Measurements from ENCODE around the gene ITPR3. TPM values are rescaled to one million over a fixed set of nuclear protein-coding genes. Genes with fewer than 3 reads are reported as not detected.

ITPR3 gene
- total RNA-seq, 6 donors from 2014 or later = 95.6 to 179 (median 137) TPM

DNA sequence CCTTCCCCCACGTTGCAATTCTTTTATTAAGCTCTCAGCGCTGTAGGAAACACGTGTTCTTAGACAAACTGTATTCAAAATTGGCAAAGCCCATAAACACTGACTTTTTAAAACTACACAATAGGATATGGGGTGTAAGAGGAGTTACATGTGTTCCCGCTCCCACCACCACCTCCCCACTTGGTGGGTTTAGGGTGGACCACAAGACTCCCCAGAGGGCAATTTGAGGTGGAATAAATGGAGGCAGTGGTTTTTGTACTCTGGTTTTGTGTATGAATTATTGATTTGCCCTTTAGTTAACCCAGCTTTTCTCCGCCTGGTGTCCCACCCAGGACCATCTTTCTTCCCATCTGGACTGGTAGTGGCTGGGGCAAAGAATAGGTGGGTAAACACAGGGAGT lies 86.6 kb downstream of the ITPR3 start:
- H3K27ac ChIP-seq = no peak overlapping the region
- 90 to 96% methylated on average over 5 of the region's 5 CpGs for WGBS, 2 donors
- no peaks in the 10 kb centered on the region for H3K9me3 ChIP-seq
- no peak overlapping the region for H3K4me3 ChIP-seq
- DNase-seq = no peak
- TF ChIP-seq POLR2A (IDR thresholded peaks at IDR 0.05) (no peak), POLR2AphosphoS5 (IDR thresholded peaks at IDR 0.05) (no peak), EP300 (IDR thresholded peaks at IDR 0.05) (no peak)
- TF ChIP-seq, protein P1, sequence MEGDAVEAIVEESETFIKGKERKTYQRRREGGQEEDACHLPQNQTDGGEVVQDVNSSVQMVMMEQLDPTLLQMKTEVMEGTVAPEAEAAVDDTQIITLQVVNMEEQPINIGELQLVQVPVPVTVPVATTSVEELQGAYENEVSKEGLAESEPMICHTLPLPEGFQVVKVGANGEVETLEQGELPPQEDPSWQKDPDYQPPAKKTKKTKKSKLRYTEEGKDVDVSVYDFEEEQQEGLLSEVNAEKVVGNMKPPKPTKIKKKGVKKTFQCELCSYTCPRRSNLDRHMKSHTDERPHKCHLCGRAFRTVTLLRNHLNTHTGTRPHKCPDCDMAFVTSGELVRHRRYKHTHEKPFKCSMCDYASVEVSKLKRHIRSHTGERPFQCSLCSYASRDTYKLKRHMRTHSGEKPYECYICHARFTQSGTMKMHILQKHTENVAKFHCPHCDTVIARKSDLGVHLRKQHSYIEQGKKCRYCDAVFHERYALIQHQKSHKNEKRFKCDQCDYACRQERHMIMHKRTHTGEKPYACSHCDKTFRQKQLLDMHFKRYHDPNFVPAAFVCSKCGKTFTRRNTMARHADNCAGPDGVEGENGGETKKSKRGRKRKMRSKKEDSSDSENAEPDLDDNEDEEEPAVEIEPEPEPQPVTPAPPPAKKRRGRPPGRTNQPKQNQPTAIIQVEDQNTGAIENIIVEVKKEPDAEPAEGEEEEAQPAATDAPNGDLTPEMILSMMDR (IDR thresholded peaks at IDR 0.05) = no peak
- peaks cover 10 to 20% (median 15%) of the 10 kb centered on the region in 4 donors for H3K4me1 ChIP-seq
- ATAC-seq (ENCODE audit: low FRiP score in 2 of 2) = no peak
- H3K36me3 ChIP-seq = peaks cover 0 to 19% (median 7%) of the 10 kb centered on the region in 4 donors
- no peaks in the 10 kb centered on the region for H3K27me3 ChIP-seq

DNA sequence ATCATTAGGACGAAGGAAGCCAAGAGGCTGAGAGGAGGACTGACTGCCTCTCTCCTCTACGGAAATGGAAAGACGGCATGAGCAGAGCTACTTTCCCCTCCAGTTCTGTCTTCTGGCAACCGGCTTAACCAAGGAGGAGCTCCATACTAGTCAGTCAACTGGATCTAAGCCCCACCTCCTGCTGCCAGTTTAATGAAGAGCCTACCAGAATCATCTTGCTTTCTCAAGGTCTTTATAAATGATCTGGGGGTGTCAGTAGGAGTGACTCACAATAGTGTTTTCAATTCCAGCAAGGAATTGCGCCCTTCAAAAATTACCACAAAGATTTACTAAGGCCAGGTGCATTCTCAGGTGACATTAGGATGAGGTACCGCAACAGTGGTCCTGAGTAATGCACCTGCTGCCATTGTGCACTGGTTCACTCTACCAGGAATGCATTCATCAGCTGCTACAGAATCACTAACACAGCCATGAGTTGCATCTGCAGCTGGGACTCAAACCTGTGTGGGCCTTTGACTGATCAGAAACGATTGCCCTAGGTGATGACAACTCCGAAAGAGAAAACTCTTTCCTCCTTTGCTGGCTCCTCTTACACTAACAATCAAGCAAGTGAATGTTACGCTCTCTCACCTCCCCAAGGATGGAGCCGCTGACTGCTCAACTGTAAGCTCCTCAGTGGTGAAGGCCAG lies 87.5 kb downstream of the ITPR3 start:
- no peak for DNase-seq
- no peaks in the 10 kb centered on the region for H3K9me3 ChIP-seq
- H3K4me3 ChIP-seq = no peak overlapping the region
- H3K27ac ChIP-seq = no peak overlapping the region
- H3K4me1 ChIP-seq = peaks cover 10 to 20% (median 15%) of the 10 kb centered on the region in 4 donors
- no peak for ATAC-seq (ENCODE audit: low FRiP score in 2 of 2)
- no peaks in the 10 kb centered on the region for H3K27me3 ChIP-seq
- 89 to 92% methylated on average over 10 of the region's 10 CpGs for WGBS, 2 donors
- peaks cover 0 to 19% (median 7%) of the 10 kb centered on the region in 4 donors for H3K36me3 ChIP-seq
- TF ChIP-seq POLR2A (IDR thresholded peaks at IDR 0.05) (no peak), POLR2AphosphoS5 (IDR thresholded peaks at IDR 0.05) (no peak), EP300 (IDR thresholded peaks at IDR 0.05) (no peak)

DNA sequence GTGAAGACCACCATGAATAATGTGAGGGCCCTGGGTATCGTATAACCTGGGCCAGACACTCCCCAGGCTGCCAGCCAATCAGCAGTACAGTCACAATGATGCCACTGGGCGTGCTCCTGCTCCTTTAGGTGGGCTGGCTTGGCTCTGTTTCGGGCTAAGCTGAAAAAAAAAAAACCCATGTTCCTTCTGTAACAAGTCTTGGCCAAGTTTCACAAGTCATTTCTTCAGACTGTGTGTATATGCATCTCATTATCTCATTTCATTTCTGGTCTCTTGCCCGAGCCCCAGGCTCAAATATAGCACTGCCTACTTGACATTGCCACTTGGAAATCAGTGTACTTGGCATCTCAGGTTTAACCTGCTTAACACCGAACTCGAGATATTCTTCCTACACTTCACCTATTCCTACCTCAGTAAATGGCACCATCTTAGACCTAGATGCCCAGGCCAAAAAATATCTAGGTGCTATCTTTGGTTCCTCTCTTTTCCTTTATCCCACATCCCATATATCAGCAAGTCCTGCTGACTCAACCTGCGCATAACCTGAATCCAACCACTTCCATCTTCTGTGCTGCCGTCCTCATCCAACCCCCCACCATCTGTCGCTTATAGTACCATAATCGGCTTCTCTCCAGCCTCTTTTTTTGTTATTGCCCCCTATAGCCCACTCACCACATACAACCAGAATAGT lies 88.6 kb downstream of the ITPR3 start:
- Histone ChIP-seq H3K9me3 (no peaks in the 10 kb centered on the region), H3K27me3 (no peaks in the 10 kb centered on the region), H3K27ac (no peak overlapping the region), H3K36me3 (peaks cover 0 to 19% (median 7%) of the 10 kb centered on the region in 4 donors), H3K4me1 (peaks cover 10 to 20% (median 15%) of the 10 kb centered on the region in 4 donors), H3K4me3 (no peak overlapping the region)
- DNase-seq (no peak), ATAC-seq (ENCODE audit: low FRiP score in 2 of 2) (no peak)
- WGBS, 2 donors = 79 to 83% methylated on average over 10 of the region's 10 CpGs
- TF ChIP-seq POLR2A (IDR thresholded peaks at IDR 0.05) (no peak), POLR2AphosphoS5 (IDR thresholded peaks at IDR 0.05) (no peak), EP300 (IDR thresholded peaks at IDR 0.05) (no peak)
- TF ChIP-seq, protein P1 (IDR thresholded peaks at IDR 0.05) = no peak

DNA sequence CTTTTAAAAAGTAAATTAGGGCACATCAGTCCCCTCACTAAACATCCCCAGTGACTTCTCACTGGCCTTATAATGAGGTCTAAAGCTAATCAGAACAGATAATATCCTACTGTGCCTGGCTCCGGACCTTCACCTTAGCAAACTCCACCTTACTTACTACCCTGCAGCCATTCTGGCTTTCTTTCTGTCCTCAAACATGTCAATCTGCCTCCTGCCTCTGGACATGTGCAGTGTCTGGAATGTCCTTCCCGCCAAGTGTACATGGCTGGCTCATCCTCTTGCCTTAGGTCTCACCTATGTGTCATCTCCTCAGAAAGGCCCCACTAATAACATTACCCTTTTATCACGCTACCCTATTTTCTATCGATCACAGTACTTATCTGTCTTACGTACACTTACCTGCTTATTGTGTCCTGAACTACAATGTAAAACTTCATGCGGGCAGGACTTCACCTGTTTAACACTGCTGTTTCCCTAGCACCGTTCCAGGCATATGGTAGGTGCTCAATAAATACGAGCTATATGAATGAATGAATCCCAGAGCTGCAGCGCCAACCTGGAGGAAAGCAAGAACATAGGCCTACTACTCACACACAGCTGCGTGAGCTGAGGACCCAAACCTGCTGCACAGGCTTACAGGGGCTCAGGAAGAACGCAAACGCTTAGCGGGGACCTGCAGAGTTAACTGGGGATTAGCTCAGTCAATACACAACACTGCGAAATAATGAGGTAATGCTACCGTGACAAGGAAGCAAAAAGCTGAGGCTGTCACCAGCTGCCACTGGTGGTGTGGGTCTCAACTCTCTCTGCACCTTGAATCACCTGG lies 89.4 kb downstream of the ITPR3 start:
- 76 to 85% methylated on average over 15 of the region's 15 CpGs for WGBS, 2 donors
- DNase-seq = no peak
- ATAC-seq (ENCODE audit: low FRiP score in 2 of 2) = no peak

More for the DNA sequence above, 89.4 kb downstream of the ITPR3 start:
- Histone ChIP-seq H3K4me1 (peaks cover 10 to 20% (median 15%) of the 10 kb centered on the region in 4 donors), H3K9me3 (no peaks in the 10 kb centered on the region), H3K4me3 (peak overlapping the region; percentile 78 to 96 (median 79)), H3K27me3 (no peaks in the 10 kb centered on the region), H3K36me3 (peaks cover 0 to 19% (median 7%) of the 10 kb centered on the region in 4 donors), H3K27ac (peak overlapping the region in 3 of 4 donors; percentile 88 to 97 (median 93))
- TF ChIP-seq POLR2AphosphoS5 (IDR thresholded peaks at IDR 0.05) (no peak), EP300 (IDR thresholded peaks at IDR 0.05) (no peak), POLR2A (IDR thresholded peaks at IDR 0.05) (no peak)
- TF ChIP-seq, protein P1 (IDR thresholded peaks at IDR 0.05) = no peak
